ENCODE results near the gene WDR41.
A peak's percentile ranks its signal among the peaks of the same experiment; 100 is the strongest.
"Not testable (repeated sequence)": the region's sequence is repeated elsewhere in the genome, so short reads cannot be mapped to it uniquely, and the experiment has no call there.

The WDR41 gene, protein sequence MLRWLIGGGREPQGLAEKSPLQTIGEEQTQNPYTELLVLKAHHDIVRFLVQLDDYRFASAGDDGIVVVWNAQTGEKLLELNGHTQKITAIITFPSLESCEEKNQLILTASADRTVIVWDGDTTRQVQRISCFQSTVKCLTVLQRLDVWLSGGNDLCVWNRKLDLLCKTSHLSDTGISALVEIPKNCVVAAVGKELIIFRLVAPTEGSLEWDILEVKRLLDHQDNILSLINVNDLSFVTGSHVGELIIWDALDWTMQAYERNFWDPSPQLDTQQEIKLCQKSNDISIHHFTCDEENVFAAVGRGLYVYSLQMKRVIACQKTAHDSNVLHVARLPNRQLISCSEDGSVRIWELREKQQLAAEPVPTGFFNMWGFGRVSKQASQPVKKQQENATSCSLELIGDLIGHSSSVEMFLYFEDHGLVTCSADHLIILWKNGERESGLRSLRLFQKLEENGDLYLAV

DNA sequence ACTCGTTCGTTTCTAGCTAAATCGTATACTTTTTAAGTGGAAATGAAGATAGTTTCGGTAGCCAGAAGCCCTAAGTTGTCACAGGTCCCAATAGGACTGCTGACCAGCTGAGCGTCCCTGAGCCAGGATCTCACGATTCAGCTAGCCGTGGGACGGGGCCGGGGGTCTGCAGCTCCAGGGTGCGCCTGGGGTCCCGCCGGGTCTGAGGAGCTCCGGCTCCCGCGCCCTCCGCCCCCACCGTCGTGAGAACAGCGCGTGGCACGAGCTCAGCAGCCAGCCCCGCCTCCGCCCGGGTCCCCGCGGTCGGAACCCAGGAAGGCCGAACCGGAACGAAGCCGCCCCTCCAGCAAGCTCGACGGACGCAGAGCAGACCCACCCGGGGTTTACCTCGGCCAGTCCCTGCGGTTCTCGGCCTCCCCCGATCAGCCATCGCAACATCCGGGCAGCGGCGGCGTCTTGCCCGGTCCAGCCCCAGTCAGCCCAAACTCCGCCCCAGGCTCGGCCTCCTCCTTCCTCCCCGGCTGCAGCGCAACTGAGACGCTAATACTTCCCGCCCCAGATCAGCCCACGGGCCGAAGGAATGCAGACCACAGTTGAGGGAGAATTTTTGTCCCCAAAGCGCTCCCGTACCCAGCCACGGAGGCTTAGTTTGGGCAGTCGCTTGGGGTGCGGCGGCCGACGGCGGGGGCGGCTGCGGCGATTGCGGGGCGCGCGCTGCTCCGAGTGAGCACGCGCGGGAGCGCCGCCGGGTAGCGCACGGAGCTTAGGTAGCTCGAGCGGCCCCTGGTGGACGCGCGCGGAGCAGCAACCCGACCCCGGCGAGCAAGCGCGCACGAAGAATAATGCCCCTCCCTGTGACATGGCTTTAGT, at the start of gene WDR41:
Gene WDR41 (minus strand): TSS at position 534 of the 870 bp plus-strand sequence. CDS start 96 bp downstream, at position 438.
- DNase-seq: peak; percentile 54

DNA sequence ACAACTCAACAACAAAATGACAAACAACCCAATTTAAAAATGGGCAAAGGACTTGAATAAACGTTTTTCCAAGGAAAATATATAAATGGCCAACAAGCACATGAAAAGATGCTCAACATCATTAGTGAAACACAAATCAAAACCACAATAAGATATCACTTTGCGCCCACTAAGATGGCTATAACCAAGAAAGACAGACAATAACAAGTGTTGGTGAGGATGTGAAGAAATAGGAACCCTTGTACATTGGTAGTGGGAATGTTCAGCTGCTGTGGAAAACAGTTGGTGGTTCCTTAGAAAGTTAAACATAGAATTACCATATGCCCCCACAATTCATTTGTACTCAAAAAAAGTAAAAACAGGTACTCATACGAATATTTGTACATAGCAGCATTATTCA, 39.2 kb upstream of the WDR41 start:
- no peak for DNase-seq

DNA sequence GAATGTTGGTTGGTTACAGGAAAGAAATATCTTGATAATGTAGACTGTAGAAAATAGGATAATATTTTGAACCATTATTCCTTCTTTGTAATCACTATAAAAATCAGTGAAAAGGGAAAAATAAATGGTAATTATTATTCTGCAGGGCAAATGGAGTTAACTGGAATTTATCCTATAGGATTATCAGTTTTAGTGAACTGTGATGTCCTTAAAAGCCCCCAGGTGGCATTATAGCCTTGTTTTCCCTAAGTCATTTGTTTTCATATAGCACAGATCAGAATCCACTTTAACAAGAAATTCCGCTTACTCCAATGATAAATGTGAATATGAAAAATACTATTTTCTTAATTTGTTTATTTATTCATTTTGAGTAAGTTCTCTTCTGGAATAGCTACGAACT, 26.2 kb upstream of the WDR41 start:
- DNase-seq: peak; percentile 20

DNA sequence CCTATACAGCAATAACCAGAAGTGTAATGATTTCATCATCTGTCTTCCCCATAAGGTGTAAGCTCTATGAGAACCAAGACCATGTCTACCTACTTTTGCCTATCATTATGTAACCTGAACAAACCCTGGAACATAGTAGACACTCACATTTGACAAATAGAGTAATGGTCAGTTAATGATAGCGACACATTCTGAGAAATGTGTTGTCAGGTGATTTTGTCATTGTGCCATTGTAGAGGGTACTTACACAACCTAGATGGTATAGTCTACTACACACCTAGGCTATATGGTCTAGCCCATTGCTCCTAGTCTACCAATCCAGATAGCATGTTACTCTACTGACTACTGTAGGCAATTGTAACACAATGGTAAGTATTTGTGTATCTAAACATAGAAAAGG, 22.3 kb upstream of the WDR41 start:
- DNase-seq: no peak

DNA sequence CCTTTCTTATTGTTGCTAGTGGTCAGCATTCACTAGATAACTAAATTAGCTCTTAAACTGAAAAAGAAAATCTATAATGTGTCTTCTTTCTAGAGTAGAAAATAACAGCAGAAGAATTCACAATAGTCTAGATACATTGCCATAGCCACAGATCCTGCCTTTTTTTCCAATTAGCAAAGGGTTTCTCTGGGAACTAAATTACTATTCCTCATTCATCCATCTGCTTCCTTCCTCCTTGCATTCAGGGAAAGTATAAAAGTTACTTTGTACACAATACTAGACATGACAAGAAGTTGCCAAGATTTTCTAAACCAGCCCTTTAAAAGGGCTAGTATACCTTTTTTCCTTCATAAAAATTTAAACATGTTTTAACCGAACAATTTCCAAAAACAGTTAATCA, 21.2 kb upstream of the WDR41 start:
- DNase-seq: no peak

DNA sequence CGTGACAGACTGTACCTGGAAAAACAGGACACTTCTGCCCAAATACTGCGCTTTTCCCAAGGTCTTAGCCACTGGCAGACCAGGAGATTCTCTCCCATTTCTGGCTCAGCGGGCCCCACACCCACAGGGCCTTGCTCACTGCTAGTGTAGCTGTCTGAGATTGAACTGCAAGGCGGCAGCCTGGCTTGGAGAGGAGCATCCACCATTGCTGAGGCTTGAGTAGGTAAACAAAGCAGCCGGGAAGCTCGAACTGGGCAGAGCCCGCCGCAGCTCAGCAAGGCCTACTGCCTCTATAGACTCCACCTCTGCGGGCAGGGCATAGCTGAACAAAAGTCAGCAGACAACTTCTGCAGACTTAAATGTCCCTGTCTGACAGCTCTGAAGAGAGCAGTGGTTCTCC, 9.0 kb upstream of the WDR41 start:
- DNase-seq: not testable (repeated sequence)

DNA sequence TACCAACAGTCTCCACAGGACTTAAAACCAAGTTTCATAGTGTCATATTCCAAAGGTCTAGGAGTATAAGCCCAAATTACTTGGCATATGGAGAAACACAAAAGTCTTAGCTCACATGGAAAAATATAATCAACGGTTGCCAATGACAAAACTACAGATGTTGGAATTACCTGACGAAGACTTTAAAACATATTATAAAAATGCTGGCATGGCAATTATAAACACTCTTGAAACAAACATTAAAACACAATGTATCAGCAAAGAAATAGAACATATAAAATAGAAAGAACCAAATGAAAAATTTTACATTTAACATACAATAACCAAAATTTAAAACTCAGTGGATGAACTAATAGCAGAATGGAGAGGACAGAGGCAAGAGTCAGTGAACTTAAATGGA, 7.9 kb upstream of the WDR41 start:
- no peak for DNase-seq

DNA sequence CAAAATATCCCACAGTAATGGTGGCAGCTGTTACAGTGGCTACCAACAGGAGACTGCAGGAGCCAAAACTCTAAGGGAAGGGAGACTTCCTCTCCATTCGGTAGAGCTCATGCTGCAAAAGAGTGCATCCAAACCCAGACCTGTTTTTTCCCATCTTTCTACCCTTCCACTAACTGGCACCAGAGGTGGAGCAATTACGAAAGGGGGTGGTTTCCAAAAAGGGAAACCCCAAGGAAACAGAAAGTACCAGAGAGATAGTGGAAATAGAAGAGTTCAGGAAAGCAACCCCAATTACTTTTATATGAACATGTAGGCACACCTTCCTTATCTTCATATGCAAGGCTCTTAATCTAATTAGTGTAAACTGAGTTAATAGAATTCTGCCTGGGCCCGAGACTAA, 7.3 kb upstream of the WDR41 start:
- DNase-seq: no peak

DNA sequence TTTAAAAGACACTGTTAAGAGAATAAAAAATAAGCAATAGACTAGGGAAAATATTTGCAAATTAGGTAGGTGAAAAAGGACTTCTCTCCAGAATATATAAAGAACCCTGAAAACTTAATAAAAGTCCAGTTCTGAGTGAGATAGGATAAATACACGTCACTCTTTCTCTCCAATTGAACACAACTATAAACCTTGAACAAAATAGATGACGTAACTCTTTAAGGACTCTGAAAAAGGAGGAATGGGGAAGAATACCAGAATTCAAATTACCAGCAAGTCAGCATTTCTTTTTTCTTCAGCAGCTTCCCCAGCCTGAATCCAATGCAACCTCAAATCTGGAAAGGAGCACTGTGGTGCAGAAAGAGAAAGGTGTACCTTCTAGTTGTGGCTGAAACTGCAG, 6.8 kb upstream of the WDR41 start:
- no peak for DNase-seq

DNA sequence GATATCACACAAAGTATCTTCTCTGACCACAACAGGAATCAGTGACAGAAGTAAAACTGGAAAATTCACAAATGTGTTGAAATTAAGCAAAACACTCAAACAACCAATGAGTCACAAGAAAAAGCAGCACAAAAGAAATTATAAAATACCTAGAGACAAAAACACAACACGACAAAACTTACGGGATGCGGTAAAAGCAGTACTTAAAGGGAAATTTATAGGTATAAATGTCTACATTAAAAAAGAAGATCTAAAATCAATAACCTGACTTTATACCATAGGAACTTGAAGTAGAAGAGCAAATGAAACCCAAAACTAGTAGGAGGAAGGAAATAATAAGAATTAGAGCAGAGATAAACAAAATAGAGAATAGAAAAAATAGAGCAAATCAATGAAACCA, 2.8 kb upstream of the WDR41 start:
- DNase-seq: no peak

DNA sequence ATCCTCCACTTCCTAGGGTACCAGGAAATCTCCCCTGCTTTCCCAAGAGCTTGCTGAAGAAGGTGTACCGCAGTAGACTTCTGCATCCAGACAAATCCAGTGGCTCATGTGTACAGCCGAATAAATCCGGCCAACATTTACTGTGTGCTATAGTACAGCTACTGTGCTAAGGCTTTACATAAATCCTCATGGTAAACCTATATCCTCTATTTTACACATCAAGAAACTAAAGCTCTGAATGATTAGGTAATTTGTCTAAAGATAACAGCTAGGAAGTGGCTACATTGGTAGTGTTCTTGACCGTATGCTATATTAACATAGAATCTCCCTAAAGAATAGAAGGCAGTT, 511 bp upstream of the WDR41 start:
- DNase-seq: no peak

DNA sequence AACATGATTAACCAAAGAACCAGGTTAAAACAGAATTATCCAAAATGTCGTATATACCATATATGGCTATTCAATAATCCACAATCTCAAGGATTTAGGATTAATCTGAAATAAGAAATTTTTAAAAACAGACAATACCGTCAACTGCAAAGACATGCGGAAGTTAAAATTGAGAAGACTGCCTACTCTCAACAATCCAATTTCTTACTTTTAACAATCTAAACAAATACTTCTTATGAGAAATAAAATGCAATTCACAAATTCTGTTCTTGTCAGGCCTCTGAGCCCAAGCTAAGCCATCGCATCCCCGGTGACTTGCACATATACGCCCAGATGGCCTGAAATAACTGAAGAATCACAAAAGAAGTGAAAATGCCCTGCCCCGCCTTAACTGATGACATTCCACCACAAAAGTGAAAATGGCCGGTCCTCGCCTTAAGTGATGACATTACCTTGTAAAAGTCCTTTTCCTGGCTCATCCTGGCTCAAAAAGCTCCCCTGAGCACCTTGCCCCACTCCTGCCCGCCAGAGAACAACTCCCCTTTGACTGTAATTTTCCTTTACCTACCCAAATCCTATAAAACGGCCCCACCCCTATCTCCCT, 1.3 kb downstream of the WDR41 start:
- not testable (repeated sequence) for DNase-seq

DNA sequence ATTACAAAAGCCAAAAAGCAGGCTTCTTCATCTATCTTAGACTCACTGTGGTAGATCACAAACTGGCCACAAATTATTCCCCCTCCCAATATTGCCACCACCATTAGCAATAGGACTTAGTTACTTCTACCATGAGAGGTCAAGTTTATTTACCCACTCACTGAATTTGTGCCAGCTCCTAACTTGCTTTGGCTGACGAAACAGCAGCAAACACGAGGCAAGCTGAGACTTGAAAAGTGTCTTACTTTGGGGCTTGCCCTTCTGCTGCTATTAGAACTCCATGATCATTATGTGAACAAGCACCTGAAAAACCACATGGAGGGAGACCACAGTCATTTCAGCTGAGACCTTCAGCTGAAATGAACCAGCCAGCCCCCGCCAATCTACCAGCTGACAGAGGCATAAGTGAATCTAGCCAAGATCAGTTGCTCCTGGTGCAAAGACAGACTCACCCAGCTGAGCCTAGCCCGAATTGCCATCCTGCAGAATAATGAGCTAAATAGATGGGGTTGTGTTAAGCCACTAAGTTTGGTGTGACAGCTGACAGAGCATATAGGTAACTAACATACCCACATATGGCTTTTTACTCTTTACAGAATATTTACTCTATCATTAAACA, 5.7 kb downstream of the WDR41 start:
- DNase-seq: no peak

DNA sequence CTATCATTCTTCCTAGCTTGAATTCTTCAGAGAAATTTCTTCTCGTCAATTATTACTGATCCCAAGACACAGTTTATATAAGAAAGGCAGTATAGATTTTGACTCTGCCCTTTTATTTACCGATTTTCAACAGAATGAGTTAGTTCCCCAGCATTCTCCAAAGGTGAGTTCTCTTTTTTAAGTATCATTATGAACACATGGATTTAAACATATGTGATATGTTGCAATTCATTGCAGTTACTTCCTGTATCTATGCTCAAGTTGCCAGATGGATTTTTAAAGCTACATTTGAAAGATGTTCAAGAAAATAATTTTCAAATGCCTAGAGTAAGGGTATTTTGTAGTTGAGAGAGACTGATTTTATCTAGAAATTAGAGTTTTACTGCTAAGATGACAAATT, 8.4 kb downstream of the WDR41 start:
- no peak for DNase-seq

DNA sequence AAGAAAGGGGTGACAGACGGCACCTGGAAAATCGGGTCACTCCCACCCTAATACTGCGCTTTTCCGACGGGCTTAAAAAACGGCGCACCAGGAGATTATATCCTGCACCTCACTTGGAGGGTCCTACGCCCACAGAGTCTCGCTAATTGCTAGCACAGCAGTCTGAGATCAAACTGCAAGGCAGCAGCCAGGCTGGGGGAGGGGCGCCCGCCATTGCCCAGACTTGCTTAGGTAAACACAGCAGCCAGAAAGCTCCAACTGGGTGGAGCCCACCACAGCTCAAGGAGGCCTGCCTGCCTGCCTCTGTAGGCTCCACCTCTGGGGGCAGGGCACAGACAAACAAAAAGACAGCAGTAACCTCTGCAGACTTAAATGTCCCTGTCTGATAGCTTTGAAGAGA, 17.1 kb downstream of the WDR41 start:
- peak; percentile 7 for DNase-seq

DNA sequence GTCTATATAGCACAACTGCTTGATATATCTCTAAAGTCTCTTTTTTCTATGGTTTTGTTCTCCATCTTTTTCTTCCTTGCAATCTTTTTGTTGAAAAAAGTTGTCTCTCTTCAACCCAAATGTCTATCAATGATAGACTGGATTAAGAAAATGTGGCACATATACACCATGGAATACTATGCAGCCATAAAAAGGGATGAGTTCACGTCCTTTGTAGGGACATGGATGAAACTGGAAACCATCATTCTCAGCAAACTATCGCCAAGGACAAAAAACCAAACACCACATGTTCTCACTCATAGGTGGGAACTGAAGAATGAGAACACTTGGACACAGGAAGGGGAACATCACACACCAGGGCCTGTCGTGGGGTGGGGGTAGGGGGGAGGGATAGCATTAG, 23.2 kb downstream of the WDR41 start:
- not testable (repeated sequence) for DNase-seq

DNA sequence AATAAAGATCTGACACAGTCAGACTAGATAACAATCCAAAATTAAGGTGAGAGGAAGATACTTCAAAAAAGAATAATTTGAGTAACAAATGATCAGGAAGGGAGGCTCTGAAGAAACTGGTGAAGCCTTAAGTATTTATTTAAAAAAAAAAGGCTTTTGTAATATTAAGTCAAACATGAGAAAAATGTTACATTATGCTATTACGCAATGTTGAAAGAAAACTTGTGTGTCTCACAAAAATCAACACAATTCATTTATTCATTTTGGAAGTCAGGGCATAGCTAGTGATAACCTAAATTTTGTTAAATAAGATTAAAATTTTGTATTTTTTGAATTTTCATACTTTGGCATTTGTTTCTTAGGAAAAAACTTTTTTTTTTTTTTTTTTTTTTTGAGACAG, 28.2 kb downstream of the WDR41 start:
- no peak for DNase-seq

DNA sequence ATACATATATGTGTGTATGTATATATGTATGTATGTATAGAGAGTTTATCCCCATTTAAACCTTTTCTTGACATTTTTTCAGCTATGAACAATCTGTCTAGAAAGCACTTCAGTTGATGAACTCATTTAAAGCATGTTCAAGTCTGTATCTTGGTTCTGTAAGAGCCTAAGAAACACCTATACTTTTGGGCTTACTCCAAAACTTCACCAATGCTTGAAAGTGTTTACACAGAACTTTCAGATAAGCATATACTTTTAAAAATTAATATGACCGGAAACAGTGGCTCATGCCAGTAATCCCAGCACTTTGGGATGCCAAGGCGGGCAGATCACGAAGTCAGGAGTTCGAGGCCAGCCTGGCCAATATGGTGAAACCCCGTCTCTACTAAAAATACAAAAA, 30.8 kb downstream of the WDR41 start:
- no peak for DNase-seq

DNA sequence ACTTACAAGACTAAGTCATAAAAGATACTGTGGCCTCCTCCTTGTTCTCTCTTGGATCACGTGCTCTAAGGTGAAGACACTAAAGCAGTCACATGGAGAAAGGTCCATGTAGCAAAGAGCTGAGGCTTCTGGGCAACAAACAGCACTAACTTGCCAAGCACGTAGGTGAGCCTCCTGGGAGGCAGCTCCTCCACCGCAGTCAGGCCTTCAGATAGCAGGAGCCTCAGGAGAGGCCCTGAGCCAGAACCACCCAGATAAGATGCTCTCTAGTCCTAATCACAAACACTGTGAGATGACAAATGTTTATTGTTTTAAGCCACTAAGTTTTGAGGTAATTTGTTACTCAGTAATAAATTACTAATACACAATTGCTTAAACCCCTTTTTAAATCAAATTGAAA, 38.0 kb downstream of the WDR41 start:
- DNase-seq: no peak

DNA sequence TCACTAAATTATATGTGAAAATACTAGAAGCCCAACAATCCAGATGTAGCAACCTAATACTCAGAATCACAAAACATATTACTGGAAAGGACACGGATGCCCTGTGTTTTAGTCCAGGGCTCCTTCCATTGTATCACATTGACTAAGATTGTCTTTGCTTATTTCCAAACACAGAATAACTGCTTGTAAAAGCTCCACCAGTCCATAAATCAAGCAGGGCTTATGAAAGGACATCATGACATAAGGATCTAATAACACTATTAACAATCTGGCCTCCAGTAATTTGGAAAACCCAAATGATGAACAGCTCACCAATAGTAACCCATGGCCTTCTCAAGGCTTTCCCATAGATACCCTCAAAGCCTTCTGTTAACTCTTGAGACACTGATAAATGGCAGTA, 39.8 kb downstream of the WDR41 start:
- DNase-seq: no peak

DNA sequence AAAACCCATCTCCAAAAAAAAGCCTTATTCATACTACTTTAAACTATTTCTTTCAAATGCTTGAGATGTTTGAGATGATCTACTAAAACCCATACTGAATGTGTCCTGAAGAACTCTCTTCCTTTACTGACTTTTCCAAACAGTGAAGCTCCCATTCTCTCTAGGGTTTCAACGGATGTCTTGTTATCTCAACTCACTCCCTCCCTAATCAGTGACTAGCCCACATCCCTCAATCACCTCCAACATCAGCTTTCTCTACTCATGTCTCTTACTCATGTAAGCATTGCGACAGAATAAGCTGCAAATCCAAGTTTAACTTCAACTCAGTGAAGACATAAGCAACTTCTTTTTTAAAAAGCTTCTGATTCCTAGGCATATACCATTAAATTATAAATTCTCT, 42.1 kb downstream of the WDR41 start:
- no peak for DNase-seq

DNA sequence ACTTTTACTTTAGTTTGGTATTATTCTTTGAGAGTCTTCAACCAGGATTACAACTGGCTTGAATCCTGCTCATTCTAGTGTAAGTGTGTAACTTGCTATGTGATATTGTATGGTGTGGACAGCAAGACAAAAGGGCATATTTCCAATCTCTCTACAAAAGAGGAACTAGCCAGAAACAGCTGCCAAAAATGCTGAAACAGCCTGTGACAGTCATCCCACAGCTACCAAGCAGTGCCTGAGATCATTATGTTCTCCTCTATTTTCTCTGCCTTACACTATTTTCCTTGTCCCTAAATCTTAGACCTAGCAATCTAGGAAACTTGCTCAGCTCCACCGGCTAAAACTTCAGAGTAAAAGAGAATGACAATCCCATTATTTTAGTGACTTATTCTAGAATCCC, 42.8 kb downstream of the WDR41 start:
- no peak for DNase-seq

DNA sequence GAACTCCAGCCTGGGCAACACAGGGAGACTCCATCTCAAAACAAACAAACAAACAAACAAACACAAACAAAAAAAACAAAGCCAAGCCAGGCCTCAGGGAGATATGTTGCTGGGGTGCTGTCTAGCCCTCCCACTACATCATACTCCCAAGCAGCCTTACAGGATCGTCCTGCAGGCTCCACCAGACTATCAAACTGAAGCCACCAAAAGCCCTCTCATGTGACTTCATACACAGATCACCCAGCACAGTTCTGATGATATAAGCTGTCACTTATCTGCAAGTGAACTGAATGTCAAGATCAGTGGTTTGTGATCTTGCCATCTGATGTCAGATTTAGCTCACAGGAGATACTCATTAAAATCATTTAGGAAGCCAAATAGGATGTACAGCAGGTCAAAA, 43.3 kb downstream of the WDR41 start:
- DNase-seq: no peak

All from SHP77 treated with DMSO at 0.1 percent for 48 hours (cell line).